IPS-NIHi7 (cell line): ENCODE measurements around the gene C19orf73.
A peak's percentile ranks its signal among the peaks of the same experiment; 100 is the strongest.
"Not testable (repeated sequence)": the region's sequence is repeated elsewhere in the genome, so short reads cannot be mapped to it uniquely, and the experiment has no call there.

Experiments
- DNase-seq: peaks from one replicate; pipeline ENCODE4 v3.0.0; 2012; ENCODE audit warnings: mixed read lengths; ENCODE audit errors: extremely low spot score

Gene C19orf73

GRCh38 chr19:49121841-49122240, 2.9 kb upstream of the C19orf73 start:
- DNase-seq: not testable (repeated sequence)

GRCh38 chr19:49120868-49121267, 1.9 kb upstream of the C19orf73 start:
- no peak for DNase-seq

DNA sequence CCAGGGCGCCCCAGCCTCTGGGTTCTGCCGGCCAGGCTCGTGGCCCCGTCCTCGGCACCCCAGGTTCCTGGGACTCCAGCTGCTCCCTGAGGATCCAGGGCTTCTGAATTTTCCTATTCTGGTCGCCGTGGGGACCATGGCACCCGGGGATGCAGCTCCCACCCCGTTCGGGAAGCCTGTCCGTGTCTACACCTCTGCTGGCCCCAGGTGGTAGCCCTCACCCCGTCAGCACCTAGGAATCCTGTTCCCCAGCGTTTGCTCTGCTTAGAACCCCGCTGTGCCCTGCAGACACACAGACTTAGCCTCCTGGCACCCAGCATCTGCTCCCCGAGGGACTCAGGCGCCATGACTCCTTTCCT, 1.4 kb upstream of the C19orf73 start:
- DNase-seq: no peak

DNA sequence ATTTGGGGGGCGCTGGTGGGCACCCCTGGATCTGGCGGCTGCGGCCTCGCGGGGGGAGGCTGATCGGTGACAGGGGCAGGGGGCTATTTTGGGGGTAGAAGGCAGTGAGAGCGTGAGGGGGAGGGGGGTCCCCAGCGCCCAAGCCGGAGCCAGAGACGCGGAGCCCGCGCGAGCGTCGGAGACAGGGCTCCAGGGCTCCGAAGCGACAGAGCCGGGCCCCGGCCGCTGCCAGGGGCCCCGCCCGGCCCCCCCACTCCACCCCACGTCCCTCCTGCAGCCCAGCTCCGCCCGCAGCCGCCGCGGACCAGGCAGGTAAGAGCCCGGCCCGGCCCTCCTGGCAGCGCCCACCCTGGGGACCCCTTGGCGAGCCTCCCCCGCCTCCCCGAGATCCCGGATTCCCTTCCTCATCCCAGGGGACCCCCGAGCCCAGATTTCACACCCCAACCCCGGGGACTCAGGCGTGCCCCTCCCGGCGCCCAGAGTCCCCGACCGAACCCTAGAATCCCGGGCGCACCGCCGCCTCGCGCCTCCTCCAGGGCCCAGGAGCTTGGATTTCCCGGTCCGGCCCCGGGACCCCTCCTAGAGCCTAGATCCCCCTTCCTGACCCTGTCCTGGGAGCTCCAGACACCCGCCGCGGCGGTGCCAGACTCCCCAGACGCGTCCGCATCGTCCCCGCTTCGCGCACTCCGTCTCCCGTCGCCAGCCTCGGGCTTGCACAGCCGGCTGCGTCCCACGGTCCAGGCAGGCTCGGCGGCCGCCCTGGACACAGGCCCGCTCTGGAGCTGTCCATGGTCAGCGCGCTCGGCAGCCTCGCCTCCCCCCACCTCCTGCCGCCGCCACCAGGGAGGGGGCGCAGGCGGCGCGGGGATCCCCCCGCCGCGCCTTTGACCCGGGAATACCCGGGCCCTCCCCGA, 725 bp upstream of the C19orf73 start, which contains the start of gene PPFIA3:
PPFIA3 (plus strand) TSS at position 134 of the 914 bp plus-strand sequence. CDS start 8,330 bp downstream, outside the sequence.
- DNase-seq: peak; percentile 64

DNA sequence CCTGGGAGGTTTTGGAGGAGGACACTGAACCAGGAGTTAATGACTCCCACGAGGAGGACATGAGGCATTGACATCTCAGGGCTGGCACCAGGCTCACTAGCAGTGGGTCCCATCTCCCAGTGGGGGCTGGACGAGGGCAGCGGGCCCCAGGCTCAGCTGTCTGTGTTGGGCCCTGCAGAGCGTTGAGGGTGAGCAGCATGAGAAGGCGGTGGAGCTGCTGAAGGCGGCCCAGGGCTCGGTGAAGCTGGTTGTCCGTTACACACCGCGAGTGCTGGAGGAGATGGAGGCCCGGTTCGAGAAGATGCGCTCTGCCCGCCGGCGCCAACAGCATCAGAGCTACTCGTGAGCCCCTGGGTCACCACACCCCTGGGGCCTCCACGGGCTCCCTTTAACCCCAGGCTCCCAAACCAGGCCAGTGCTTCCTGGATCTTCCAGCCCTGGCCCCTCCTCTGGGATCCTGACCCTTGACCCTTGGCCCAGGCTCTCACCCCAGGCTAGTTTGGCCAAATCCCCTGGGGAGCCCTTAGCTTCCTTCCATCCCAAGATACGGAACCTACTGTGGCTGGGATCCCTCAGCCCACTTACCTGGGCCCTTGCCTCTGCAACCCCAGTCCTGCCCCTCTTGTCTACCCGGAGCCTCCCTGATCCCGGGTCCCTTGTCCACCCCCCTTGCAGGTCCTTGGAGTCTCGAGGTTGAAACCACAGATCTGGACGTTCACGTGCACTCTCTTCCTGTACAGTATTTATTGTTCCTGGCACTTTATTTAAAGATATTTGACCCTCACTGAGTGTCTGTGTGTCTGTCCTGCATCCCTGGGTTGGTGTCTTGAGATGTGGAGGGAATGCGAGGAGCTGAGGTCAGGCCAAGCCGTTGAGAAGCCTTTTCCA, 1.0 kb downstream of the C19orf73 start:
- no peak for DNase-seq

- DNase-seq: no peak
Measured at GRCh38 chr19:49116544-49116943, 2.4 kb downstream of the C19orf73 start.

- DNase-seq: peak; percentile 56
Measured at GRCh38 chr19:49114630-49115363, 4.1 kb downstream of the C19orf73 start.

DNA sequence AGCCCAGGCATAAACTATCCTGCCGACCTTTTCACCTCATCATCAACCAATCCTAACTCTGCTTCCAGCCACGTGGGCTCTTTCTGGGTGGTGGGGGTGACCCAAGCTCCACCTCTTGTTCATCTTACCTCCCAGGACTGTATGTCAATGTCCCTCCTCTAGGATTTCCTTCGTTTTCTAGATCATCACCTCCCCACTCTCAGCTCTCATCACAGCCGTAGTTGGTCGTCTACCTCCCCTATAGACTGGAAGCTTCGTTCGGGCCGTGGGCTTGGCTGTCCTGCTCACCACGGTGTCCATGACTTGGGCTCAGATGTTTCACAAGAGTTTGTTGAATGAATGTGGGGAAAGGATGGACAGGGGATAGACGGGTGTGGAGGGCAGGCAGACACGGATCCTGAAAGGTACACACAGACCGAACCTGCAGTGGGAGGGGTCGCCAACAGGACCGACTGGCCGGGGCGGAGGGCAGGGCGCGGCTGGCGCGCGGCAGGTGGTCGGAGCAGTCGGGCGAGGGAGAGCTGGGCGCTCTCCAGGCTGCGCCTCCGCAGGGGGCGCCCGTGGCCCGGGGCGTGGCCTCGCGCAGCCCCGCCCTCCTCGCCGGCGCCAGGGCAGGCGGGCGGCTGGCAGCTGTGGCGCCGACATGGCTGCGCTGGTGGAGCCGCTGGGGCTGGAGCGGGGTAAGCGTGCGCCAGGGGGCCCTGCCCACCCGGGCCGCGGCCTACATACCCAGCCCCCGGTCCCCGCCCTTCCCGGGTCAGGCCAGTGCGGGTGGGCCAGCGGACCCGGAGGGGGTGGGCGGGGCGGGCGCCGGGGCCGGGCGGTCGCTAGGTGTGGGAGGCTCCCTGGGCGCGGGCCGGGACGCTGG, 4.9 kb downstream of the C19orf73 start, which contains the start of gene LIN7B:
LIN7B (plus strand) TSS at position 609 of the 868 bp plus-strand sequence; CDS start at position 644, 35 bp downstream.
- DNase-seq: peak; percentile 82

- no peak for DNase-seq
Measured at GRCh38 chr19:49111218-49111998, 7.5 kb downstream of the C19orf73 start.

DNA sequence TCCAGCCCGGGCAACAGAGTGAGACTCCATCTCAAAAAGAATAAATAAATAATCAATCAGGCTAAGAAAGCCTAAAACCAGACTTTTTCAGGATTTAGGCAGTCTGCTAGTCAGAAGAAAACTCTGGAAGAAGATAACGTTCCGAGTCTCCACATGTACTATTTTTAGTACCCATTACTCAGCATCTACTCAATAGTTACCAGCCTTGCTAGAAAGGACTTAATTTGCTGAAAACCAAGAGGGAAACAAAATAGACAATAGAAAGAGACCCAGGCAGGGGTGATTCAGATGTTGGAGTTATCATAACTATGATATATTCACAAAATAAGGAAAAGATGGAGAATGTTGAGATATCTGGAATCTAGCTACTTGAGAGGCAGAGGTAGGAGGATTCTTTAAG, 8.4 kb downstream of the C19orf73 start:
- DNase-seq: no peak

DNA sequence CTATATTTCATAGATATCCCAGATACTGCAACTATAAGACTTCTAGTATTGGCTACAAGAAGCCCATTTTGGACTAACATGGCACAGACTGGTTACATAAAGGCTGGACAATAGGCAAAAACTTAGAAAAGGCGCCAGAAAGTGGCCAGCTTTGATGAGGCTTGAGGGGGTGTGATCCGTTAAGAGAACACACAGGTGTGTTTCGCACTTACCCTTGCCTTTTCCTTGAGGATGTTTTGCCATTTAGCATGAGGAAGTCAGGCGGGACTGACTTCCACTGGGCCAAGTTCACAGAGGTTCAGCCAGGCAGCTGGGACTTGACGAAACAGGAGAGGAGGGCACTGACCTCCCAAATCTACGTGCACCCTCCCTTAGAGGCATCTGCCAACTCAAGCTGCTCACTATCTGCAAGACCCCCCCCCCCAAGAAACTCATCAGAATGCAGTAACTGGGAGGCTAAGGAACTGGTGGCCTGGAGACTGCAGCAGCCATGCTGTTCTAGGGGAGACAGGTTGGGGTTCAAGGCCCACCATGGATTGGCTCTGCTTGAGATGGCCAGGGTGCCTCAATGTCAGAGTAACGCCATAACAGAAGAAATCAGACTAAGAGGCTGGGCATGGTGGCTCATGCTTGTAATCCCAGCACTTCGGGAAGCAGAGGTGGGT, 9.2 kb downstream of the C19orf73 start:
- DNase-seq: no peak

DNA sequence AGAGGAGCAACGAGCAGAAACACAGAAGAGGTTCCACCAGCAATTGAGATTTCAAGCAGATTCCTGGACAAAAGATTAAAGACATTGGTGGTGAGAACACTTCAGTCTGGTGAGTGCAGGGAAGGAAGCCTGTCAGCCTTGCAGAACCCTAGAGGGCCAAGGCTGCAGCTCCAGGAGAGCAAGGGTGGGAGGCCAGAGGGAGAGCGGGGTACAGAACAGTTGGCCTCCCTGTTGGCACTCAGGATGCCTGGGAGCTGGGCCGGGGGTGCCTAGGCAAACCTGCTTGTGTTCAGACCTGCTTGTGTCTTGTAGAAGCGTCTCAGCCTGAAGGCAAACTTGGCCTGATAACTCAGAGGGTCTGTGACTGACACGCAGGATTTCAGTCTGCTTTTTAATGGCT, 9.9 kb downstream of the C19orf73 start:
- no peak for DNase-seq

- DNase-seq: no peak
Measured at GRCh38 chr19:49107625-49108459, 11.1 kb downstream of the C19orf73 start.

DNA sequence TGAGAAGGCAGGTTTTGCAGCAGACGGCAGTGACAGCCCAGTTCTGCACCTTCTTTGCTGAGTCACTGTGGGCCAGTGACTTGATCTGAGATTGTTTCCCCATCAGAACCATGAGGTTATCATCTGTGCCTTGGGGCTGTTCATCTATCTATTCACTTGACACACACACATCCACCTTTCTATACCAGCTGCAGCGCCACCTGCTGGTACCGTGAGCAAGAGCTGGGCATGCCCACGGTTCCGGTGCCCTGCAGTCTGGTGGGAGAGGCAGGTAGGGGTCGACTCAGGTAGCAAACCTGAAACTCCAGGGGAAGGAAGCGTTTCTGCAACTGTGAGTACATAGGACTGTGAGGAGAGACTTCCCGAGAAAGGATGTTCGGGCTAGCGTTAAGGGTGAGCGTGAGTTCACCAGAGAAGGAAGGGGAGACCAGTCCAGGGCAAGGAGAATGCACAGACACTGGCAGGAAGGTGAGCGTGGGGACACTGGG, 12.3 kb downstream of the C19orf73 start:
- DNase-seq: peak; percentile 59

GRCh38 chr19:49104229-49104864, 14.6 kb downstream of the C19orf73 start:
- no peak for DNase-seq

DNA sequence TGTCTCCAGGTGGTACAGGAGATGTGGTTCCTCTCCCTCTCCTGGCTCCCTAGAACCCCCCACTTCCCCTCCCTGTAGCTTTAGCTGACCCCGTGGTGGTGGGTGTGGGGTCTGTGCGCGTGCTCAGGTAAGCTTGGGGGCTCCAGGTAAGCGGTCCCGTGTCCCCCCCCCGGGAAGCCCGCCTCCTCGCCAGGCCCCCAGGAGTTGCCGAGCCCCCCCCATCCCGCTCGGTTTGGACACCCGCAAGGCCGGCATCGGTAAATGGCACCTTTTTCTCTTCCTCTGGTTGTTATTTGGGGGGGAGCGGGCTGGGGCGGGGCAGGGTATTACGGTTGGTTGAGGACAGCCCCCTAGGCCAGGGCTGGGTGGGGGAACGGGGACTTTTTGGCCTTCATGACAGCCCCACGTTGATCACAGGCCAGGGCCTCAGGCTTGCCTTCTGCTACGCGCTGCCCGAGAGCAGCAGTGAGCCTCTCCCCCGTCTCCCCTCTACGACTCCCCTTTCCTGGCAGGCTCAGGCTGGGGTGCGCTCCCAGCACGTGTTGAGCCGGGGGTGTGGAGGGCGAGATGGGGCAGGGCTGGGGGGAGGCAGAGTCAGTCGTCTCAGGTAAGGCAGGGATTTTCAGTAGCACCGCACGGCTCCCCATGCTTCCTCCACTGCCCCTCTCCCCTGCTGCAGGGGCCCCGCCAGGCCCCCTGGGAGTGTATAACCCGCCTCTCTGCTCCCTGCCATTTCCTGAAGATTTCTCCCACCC, 15.4 kb downstream of the C19orf73 start:
- no peak for DNase-seq

- DNase-seq: no peak
Measured at GRCh38 chr19:49102303-49102702, 16.6 kb downstream of the C19orf73 start.
